Fibroblast of lung (primary cell): ENCODE results near the gene LMF1. TPM values are rescaled to one million over a fixed set of nuclear protein-coding genes. Genes with fewer than 3 reads are reported as not detected.

Experiments used
- DNase-seq, 2 donors: peaks; one replicate each; pipeline versions ENCODE4 v3.0.0 to v3.0.0-alpha.2; 2010; ENCODE audit warnings: low read depth in 2 of 2
- H2AFZ ChIP-seq: 2 replicates; pipeline ENCODE4 v1.5.1; 2012; ENCODE audit warnings: low read length, control low read depth, inconsistent platforms
- H3K27ac ChIP-seq: 2 replicates; pipeline ENCODE4 v1.5.1; 2011; ENCODE audit warnings: low read length, control low read depth; ENCODE audit not compliant: insufficient read depth
- H3K27me3 ChIP-seq: 2 replicates; pipeline ENCODE4 v1.5.1; 2011; ENCODE audit warnings: mild to moderate bottlenecking, low read length; ENCODE audit not compliant: control insufficient read depth, insufficient read depth
- H3K36me3 ChIP-seq: 2 replicates; pipeline ENCODE4 v1.5.1; 2011; ENCODE audit warnings: low read length; ENCODE audit not compliant: control insufficient read depth, insufficient read depth
- H3K4me1 ChIP-seq: 2 replicates; pipeline ENCODE4 v1.5.1; 2011; ENCODE audit warnings: low read length; ENCODE audit not compliant: control insufficient read depth, insufficient read depth; ENCODE audit errors: extremely low read depth
- H3K4me2 ChIP-seq: 2 replicates; pipeline ENCODE4 v1.5.1; 2011; ENCODE audit warnings: low read length, control low read depth; ENCODE audit not compliant: insufficient read depth; ENCODE audit errors: extremely low read depth
- H3K4me3 ChIP-seq, 4 experiments: fragments of 200-600 bp in 1 of 4; sonication (generic) in 1 of 4; replicated peaks in 1 of 4; 2 replicates each; pipeline ENCODE4 v1.5.1; 2011 to 2016; ENCODE audit warnings: low read length in 4 of 4, low read depth in 3 of 4, mild to moderate bottlenecking in 3 of 4, control low read depth in 2 of 4, inconsistent platforms in 1 of 4, mixed read lengths in 1 of 4; ENCODE audit not compliant: insufficient read depth in 1 of 4; ENCODE audit errors: control extremely low read depth in 1 of 4
- H3K79me2 ChIP-seq: 2 replicates; pipeline ENCODE4 v1.5.1; 2012; ENCODE audit warnings: mild to moderate bottlenecking, low read length, inconsistent platforms; ENCODE audit not compliant: control insufficient read depth, insufficient read depth
- H3K9ac ChIP-seq: 2 replicates; pipeline ENCODE4 v1.5.1; 2011; ENCODE audit warnings: mild to moderate bottlenecking, low read length, control low read depth; ENCODE audit not compliant: insufficient read depth
- H3K9me3 ChIP-seq: 2 replicates; pipeline ENCODE4 v1.5.1; 2012; ENCODE audit warnings: low read depth, low read length; ENCODE audit not compliant: control insufficient read depth, insufficient read depth
- H4K20me1 ChIP-seq: 2 replicates; pipeline ENCODE4 v1.5.1; 2011; ENCODE audit warnings: low read length; ENCODE audit not compliant: control insufficient read depth, insufficient read depth; ENCODE audit errors: extremely low read depth
- EZH2 ChIP-seq: IDR thresholded peaks from 2 replicates; pipeline ENCODE4 v1.5.1; 2012; ENCODE audit warnings: low read length, control low read depth, mild to moderate bottlenecking; ENCODE audit errors: missing control alignments
- polyA plus RNA-seq, 2 donors: library from polyadenylated mRNA; depleted of rRNA in 1 of 2; stranded (reverse) in 1 of 2; unstranded in 1 of 2; fragments of >200 nt; gene quantifications; 2 replicates each; pipeline ENCODE4 v1.2.1, GENCODE V29; 2011 to 2012; ENCODE audit warnings: missing spikeins in 1 of 2
- total RNA-seq: library from RNA; depleted of rRNA; stranded (reverse); fragments of >200 nt; gene quantifications from 2 replicates; pipeline ENCODE4 v1.2.1, GENCODE V29; 2014
- TF ChIP-seq, protein P1 (sequence below), 2 donors: IDR thresholded peaks in 1 of 2; conservative IDR thresholded peaks in 1 of 2; 1 replicate in 1 of 2; 2 replicates in 1 of 2; pipeline ENCODE4 v1.5.1; 2011 to 2012; ENCODE audit warnings: low read length in 2 of 2, control low read depth in 1 of 2, inconsistent platforms in 1 of 2, low read depth in 1 of 2, mild to moderate bottlenecking in 1 of 2

The LMF1 gene
- total and polyA plus RNA-seq, 2 donors (not counting 1 experiment from before 2014, with no cell fraction given), result 12.3 to 12.6 TPM

DNA sequence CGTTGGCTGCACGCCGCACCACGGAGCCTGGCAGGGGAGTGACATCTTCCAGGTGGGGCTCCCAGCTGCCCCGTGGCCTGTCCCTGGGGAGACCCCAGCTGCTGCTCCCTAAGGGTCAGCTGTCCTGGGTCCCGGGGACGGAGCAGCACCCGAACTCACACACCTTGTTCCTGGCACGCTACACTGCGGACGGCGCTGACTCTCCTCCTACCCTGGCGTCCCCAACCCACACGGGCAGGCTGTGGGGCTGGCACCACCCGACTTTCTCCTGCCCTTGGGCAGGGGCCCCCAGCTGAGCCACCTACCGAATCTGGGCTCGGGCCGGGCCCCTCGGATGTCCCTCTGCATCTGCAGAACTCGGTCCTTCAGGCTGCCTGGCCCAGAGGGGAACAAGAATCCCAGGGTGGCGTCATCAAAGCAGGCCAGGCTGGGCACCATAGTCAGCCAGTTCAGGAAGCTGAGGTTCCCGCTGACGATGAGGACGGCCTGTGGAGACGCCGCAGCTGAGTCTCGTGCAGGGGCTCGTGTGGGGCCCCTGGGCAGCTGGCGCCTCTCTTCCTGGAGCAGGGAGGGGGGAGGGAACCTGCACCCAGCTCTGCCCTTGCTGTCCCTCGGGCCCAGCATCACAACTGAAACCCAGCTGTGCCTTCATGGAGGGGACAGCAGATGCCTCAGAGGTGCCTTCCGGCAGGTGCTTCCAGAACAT is 99.8 kb downstream of the LMF1 start:
- Histone ChIP-seq H3K4me3 (no peak overlapping the region), H3K4me2 (no peak overlapping the region), H2AFZ (no peak overlapping the region), H3K4me1 (no peaks in the 10 kb centered on the region), H4K20me1 (no peaks in the 10 kb centered on the region), H3K9me3 (no peaks in the 10 kb centered on the region), H3K9ac (no peak overlapping the region), H3K36me3 (no peaks in the 10 kb centered on the region), H3K79me2 (no peaks in the 10 kb centered on the region), H3K27ac (no peak overlapping the region), H3K27me3 (no peaks in the 10 kb centered on the region)
- TF ChIP-seq EZH2, result no peak
- TF ChIP-seq, protein P1, sequence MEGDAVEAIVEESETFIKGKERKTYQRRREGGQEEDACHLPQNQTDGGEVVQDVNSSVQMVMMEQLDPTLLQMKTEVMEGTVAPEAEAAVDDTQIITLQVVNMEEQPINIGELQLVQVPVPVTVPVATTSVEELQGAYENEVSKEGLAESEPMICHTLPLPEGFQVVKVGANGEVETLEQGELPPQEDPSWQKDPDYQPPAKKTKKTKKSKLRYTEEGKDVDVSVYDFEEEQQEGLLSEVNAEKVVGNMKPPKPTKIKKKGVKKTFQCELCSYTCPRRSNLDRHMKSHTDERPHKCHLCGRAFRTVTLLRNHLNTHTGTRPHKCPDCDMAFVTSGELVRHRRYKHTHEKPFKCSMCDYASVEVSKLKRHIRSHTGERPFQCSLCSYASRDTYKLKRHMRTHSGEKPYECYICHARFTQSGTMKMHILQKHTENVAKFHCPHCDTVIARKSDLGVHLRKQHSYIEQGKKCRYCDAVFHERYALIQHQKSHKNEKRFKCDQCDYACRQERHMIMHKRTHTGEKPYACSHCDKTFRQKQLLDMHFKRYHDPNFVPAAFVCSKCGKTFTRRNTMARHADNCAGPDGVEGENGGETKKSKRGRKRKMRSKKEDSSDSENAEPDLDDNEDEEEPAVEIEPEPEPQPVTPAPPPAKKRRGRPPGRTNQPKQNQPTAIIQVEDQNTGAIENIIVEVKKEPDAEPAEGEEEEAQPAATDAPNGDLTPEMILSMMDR (conservative IDR thresholded peaks at IDR 0.05 in 1 of 2, IDR thresholded peaks at IDR 0.05 in 1 of 2; ENCODE audit: low read depth in 1 of 2, low read length in 2 of 2), result no peak
- DNase-seq, result no peak

- TF ChIP-seq, protein P1 (conservative IDR thresholded peaks at IDR 0.05 in 1 of 2, IDR thresholded peaks at IDR 0.05 in 1 of 2; ENCODE audit: low read depth in 1 of 2, low read length in 2 of 2), result no peak
- no peak for TF ChIP-seq EZH2
- Histone ChIP-seq H3K36me3 (no peaks in the 10 kb centered on the region), H3K79me2 (no peaks in the 10 kb centered on the region), H3K27ac (no peak overlapping the region), H3K9me3 (no peaks in the 10 kb centered on the region), H3K4me3 (no peak overlapping the region), H3K4me1 (no peaks in the 10 kb centered on the region), H3K27me3 (no peaks in the 10 kb centered on the region), H2AFZ (no peak overlapping the region), H4K20me1 (no peaks in the 10 kb centered on the region), H3K4me2 (no peak overlapping the region), H3K9ac (no peak overlapping the region)
- no peak for DNase-seq
These were observed 100.8 kb downstream of the LMF1 start for GRCh38 chr16:869823-870641.
